ENCODE measurements around the gene FOS.

DNA sequence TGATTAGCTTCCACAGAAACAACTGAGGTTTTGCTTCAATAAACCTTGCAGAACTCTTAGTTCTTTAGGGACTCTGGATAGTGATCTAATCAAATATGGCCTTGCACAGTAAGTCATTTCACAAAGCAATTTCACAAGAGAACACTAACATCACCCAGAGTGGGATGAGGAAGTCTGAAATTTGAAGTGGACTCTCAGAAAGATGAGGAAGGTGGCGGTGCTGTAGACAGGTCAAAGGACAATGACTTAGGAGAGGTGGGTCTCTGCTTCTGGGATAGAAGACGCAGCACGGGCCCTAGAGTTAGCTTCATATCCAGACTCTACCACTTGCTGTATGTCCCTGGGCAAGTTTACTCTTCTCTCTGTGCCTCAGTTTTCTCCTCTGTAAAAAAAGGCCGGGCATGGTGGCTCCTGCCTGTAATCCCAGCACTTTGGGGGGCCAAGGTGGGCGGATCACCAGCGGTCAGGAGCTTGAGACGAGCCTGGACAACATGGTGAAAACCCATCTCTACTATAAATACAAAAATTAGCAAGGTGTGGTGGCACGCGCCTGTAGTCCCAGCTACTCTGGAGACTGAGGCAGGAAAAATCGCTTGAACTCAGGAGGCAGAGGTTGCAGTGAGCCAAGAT lies 18.9 kb downstream of the FOS start:
- no peak for TF ChIP-seq POLR2A (IDR thresholded peaks at IDR 0.05)
- TF ChIP-seq POLR2AphosphoS5 (IDR thresholded peaks at IDR 0.05) = peak in 2 of 4 donors; percentile 7 to 20
- TF ChIP-seq, protein P1, sequence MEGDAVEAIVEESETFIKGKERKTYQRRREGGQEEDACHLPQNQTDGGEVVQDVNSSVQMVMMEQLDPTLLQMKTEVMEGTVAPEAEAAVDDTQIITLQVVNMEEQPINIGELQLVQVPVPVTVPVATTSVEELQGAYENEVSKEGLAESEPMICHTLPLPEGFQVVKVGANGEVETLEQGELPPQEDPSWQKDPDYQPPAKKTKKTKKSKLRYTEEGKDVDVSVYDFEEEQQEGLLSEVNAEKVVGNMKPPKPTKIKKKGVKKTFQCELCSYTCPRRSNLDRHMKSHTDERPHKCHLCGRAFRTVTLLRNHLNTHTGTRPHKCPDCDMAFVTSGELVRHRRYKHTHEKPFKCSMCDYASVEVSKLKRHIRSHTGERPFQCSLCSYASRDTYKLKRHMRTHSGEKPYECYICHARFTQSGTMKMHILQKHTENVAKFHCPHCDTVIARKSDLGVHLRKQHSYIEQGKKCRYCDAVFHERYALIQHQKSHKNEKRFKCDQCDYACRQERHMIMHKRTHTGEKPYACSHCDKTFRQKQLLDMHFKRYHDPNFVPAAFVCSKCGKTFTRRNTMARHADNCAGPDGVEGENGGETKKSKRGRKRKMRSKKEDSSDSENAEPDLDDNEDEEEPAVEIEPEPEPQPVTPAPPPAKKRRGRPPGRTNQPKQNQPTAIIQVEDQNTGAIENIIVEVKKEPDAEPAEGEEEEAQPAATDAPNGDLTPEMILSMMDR (IDR thresholded peaks at IDR 0.05) = no peak
- no peak for TF ChIP-seq EP300 (IDR thresholded peaks at IDR 0.05)

Data from sigmoid colon (tissue), 4 donors.